Epidermal melanocyte (primary cell): Measurements from ENCODE around the gene LIPE.

Experiments
- DNase-seq: peaks from one replicate; pipeline ENCODE4 v3.0.0; 2011; ENCODE audit warnings: low spot score; ENCODE audit not compliant: insufficient read length

The LIPE gene

GRCh38 chr19:42420055-42420544 is 7.1 kb downstream of the LIPE start:
- no peak for DNase-seq

GRCh38 chr19:42419309-42419708 is 7.9 kb downstream of the LIPE start:
- no peak for DNase-seq

DNA sequence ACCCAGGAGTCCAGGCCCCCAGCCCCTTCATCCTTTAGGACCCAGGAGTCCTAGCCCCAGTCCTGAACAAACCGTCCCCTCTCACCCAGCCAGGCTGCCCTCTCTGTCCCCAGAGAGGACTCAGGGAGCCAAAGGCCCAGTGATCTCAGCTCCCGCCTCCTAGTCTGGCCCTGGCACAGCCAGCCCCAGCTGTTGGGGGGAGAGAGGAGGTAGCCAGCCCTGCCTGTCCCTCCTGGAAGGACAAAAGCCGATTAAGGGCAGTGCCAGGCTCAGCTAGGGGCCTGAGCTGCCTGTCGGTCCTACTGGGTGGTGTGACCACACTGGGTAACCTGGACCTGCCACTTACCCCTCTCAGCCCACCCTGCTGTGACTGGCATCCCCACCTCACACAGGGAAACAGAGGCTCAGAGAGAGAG is 14.5 kb downstream of the LIPE start:
- no peak for DNase-seq

- DNase-seq: peak; percentile 59
Measured at GRCh38 chr19:42412227-42412626, 15.0 kb downstream of the LIPE start.

DNA sequence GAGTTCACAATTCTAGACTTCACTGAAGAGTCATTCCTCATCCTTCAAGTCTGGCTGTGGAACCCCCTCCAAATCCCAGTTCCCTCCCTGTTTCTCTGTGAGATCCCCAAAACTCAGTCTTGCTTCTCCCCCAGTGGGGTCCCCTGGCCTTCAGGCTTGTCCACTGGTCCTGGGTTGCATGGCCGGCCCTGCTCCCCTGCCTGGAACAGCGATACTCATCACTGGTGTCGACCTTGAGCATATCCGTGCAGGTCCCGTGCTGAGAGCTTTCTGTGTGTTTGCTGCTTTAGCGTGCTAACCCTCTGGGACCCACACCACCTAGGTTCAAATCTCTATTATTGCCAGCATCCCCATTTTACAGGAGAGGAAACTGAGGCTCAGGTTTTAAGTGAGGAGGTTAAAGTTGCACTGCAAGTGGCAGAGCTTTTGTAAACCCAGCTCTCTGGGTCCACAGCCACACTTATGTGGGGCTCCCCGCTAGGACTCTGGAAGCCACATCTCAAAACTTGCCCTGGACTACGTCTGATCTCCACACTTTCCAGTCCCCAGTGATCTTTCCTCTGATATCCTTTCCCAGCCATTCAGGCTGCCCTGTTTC is 15.5 kb downstream of the LIPE start:
- DNase-seq: no peak

DNA sequence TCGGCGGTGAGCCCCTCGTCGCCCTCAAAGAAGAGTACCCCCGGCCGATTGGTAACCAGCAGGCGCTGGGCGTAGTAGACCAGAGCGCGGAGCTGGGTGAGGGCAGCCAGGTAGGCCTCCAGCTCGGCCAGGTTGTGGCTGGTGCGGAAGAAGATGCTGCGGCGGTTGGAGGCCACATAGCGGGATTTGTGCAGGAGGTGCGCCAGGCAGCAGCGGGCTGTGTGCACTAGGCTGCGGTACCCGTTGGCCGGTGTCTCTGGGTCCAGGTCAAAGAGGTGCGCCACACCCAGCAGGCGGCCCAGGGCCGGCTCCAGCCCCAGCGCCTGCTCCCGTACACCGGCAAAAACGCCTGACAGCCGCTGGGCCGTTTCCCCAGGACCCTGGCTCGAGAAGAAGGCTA is 16.8 kb downstream of the LIPE start:
- DNase-seq: no peak

DNA sequence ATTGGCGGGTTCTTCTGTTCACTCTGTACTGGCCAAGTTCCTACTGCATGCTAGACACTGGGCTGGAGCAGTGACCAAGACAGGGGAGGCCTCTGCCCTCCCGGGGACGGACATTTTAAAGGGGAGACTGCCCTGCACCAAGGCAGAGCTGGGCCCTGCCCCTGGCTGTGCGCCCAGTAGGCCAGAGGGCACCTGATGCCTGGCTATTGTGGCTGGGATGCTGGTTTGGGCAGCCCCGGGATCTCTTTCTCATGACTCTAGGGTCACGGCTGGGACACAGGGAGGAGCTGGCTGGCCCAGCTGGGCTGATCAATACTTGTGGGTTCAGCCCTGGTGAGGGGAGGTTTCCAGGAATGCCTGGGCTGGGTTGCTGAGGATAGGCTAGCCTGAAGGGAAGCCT is 17.7 kb downstream of the LIPE start:
- DNase-seq: peak; percentile 16

- no peak for DNase-seq
Measured at GRCh38 chr19:42407816-42408175, 19.4 kb downstream of the LIPE start.

DNA sequence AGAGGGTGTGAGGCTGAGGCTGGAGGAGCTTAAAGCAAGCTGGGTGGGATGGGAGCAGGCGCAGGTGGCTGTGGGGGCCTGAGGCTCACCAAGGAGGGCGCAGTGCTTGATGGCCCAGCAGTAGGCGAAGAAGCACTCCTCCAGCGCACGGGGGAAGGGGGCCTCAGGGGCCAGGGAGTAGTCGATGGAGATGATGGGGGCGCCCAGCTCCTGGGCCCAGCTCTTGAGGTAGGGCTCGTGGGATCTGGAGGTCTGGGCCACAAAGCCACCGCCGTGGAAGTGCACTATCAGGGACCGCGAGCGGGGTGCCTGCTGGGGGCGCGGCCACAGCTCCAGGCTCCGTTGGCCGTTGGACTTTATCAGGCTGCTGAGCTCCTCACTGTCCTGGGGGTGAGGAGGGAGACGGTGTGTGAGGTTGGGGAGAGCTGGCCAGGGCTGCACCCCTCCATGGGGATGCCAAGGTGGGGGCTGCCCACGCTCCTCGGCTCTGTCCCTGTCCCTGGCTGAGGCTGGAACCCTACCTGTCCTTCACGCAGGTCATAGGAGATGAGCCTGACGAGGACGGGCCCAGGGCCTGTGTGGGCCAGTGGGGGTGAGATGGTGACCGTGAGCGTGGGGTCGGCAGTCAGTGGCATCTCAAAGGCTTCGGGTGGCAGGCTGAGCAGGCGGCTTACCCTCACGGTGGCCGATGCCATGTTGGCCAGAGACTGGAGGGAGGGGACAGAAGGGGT is 19.9 kb downstream of the LIPE start:
- DNase-seq: peak; percentile 11

DNA sequence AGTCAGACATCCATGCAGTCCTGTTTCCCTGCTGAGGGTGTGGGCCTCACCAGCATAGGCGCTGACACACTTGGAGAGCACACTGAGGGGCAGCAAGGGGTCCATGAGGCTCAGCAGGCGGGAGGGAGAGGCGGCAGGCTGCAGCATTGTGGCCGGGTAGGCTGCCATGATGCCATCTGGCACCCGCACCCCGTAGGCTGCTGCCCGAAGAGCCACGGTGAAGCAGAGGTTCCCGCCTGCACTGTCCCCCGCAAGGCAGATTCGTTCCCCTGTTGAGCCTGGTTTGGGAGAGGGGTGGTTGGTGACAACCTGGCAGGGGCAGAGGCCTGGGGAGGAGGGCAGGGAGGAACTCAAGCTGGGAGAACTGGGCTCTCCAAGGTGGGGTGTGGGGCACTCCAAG is 21.1 kb downstream of the LIPE start:
- DNase-seq: peak; percentile 8

DNA sequence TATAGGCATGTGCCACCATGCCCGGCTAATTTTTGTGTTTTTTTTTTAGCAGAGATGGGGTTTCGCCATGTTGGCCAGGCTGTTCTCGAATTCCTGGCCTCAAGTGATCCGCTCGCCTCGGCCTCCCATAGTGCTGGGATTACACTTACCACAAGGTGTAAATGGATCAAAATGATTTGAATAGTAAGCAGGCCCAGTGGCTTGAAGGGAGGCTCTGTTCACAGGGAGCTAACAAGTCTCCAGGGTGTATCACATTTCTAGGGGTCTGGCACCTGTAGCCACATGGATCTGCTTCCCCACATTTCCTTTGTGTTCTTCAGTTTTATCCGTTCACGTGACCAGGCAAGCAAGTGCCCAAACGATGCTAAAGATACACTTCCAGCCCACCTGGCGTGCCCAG is 23.6 kb downstream of the LIPE start:
- no peak for DNase-seq

DNA sequence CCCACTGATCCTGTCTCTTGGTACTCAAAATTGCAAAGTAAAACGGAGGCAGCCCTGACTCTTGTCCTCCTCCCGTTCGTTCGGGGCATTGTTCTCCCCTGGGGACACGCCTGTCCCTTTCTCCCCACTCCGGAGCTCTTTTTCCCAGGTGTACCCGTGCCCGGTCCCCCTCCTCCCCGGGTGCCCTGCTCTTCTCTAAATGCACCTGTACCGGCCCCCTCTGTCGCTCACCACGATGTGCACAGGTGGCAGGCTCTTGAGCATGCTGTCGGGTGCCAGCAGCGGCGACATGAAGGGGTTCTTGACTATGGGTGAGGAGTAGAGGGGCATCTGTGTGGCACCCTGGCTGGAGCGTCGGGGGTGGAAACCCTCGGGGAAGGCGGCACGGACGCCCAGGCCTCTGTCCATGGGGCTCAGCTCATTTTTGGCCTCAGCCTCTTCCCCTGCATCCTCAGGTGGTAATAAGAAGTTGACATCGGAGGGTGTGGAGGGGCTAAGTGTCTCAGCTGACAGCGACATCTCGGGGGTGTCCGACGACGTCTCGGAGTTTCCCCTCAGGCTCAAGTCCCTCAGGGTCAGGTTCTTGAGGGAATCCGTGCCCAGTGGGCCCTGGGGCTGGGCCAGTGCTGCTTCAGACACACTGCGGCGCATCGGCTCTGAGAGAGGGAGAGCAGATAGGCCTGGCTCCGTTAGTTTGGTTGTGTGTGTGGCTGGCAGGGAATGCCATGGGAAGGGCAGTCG is 24.6 kb downstream of the LIPE start:
- DNase-seq: no peak

- DNase-seq: peak; percentile 87
Measured at GRCh38 chr19:42401365-42402303, 25.6 kb downstream of the LIPE start.

GRCh38 chr19:42400404-42400803 is 26.8 kb downstream of the LIPE start:
- no peak for DNase-seq

GRCh38 chr19:42397263-42398166 is 29.7 kb downstream of the LIPE start:
- no peak for DNase-seq

DNA sequence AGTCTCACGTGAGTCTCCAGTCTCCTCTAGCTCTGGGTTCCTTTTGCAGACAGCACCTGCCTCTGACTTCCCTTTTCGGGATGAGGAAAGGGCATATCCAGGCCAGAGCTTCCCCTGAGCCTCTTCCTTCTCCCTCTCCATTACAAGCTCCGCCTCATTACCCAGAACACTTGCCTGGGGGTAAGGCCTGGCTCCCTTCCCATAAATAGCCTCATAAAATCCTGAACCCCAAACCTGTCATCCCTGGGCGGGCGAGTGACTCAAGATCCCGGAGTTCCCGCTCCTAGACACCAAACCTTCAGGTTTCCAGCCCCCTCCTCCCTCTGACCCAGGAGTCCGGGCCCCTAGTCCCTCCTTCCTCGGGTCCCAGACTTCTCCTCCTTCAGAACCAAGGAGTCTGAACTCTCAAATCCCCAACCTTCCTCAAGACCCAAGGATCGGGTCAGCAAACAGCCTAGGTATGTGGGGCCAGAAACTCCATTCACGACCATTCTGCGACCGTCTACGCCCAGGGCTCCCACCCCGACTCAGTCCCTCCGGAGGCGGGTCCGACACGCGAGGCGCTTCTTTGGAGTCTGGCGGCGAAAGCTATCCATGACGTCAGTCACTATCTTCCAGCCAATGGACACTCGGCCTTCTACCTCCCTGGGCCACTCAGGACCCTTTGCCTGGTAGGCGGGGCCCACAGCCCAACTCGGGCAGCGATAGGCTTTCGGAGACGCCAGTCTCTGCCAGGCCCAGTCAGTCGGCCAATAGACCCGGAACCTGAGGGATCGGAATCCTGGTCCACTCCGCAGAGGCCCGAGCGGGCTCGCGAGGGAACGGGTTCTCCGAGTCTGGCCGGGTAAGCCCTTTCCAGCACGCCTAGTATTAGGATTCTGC is 30.6 kb downstream of the LIPE start:
- DNase-seq: peak; percentile 100

DNA sequence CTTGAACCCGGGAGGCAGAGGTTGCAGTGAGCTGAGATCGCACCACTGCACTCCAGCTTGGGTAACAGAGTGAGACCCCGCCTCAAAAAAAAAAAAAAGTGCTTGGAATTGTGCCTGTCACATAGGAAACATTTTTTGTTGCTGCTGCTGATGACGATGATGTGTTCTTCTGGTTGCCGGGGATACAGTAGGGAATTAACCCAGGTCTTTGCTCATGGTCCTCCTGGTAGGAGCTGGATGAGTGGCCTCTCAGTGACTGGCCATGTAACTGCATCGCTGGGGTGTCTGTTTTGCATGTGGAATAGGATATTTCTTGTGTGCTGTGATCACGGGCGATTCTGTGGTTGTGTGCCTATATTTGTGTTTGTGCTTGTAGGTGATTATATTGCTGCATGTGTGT is 32.4 kb downstream of the LIPE start:
- DNase-seq: no peak

- DNase-seq: no peak
Measured at GRCh38 chr19:42392165-42392564, 35.0 kb downstream of the LIPE start.

DNA sequence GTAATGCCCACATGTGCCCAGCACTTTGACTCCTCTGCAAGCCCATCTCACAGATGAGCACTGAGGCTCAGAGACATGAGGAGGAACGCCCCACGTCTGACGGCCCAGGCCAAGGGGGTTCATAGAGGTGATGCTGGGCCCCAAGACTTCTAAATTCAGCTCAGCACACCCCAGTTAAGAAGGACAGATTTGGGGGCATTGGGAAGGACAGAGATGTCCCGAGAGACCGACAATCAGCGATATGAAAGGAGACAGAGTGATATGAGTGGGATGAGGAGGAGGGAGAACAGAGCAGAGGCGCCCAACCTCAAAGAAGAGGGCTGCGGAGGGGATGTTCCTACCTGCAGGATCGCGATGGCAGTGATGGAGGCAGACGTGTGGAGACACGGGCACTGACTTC is 37.3 kb downstream of the LIPE start, which contains the start of gene CNFN:
TSS of gene CNFN (minus strand) at position 399 of the 400 bp plus-strand sequence. CDS start 1,260 bp downstream, outside the sequence.
- no peak for DNase-seq
